Kidney (tissue), 14 donors: ENCODE measurements around the gene CDCP2. TPM values are rescaled to one million over a fixed set of nuclear protein-coding genes. Genes with fewer than 3 reads are reported as not detected.

Experiments used
- DNase-seq, 5 donors: peaks; one replicate each; pipeline ENCODE4 v3.0.0-alpha.2; 2013 to 2020
- FAIRE-seq: peaks from 2 replicates; lab custom pipeline; 2012; peaks lifted over from hg19 to GRCh38; lab: Jason Lieb, UNC
- H3K27ac ChIP-seq, 2 donors: one replicate each; pipeline ENCODE4 v1.7.0; 2013; ENCODE audit warnings: low read depth in 2 of 2, low read length in 2 of 2, inconsistent platforms in 1 of 2
- H3K27me3 ChIP-seq: one replicate; pipeline ENCODE4 v1.7.1; 2013; ENCODE audit warnings: low read length, inconsistent platforms; ENCODE audit not compliant: control insufficient read depth, insufficient read depth
- H3K36me3 ChIP-seq, 3 donors: one replicate each; pipeline versions ENCODE4 v1.7.0 to v1.7.1; 2013; ENCODE audit warnings: low read length in 3 of 3, control low read depth in 1 of 3, inconsistent platforms in 1 of 3; ENCODE audit not compliant: insufficient read depth in 3 of 3, control insufficient read depth in 2 of 3
- H3K4me1 ChIP-seq, 3 donors: one replicate each; pipeline versions ENCODE4 v1.7.0 to v1.7.1; 2013; ENCODE audit warnings: low read length in 3 of 3, inconsistent platforms in 1 of 3, low read depth in 1 of 3; ENCODE audit not compliant: control insufficient read depth in 2 of 3, insufficient read depth in 2 of 3
- H3K4me3 ChIP-seq, 3 donors: one replicate each; pipeline versions ENCODE4 v1.7.0 to v1.8.1; 2013; ENCODE audit warnings: low read length in 3 of 3, control low read depth in 1 of 3, inconsistent platforms in 1 of 3
- H3K9ac ChIP-seq, 3 donors: one replicate each; pipeline versions ENCODE4 v1.7.0 to v1.7.1; 2013; ENCODE audit warnings: low read length in 3 of 3, control low read depth in 1 of 3, inconsistent platforms in 1 of 3
- H3K9me3 ChIP-seq, 3 donors: one replicate each; pipeline versions ENCODE4 v1.7.0 to v1.7.1; 2013; ENCODE audit warnings: low read length in 3 of 3, control low read depth in 1 of 3, inconsistent platforms in 1 of 3; ENCODE audit not compliant: control insufficient read depth in 2 of 3, insufficient read depth in 1 of 3
- CTCF ChIP-seq: IDR thresholded peaks from 3 replicates; pipeline ENCODE4 v1.5.1; 2012; ENCODE audit warnings: mild to moderate bottlenecking, moderate library complexity, borderline replicate concordance; ENCODE audit not compliant: insufficient read depth; ENCODE audit errors: extremely low read depth
- intact Hi-C: fragments of 100-400 bp; cut with DNase I; formaldehyde crosslinking; loops from one replicate; pipeline ENCODE4 v1.11.1; 2022
- polyA plus RNA-seq: library from polyadenylated mRNA; stranded (reverse); fragments of 350-450 nt; fragmentation: Illumina TruSeq; extraction: RNeasy Lipid Tissue Mini Kit (QIAGEN cat#74804); gene quantifications from one replicate; pipeline ENCODE4 v1.2.3, GENCODE V29; 2014; ENCODE audit warnings: low read depth, low replicate concordance; ENCODE audit not compliant: insufficient read depth
- total RNA-seq: library from RNA; stranded (reverse); fragmentation: NEBNext Ultra II Directional; extraction: Animal tissue kit (Norgen Biotek cat#: 25700); gene quantifications from one replicate; pipeline ENCODE4 v1.2.1, GENCODE V29; 2021
- donor health status: control.
- donor health status: control.
- donor health status: control.
- donor health status: control.
- donor health status: control.
- donor health status: DM: yes; HTN: yes; CAD: no.
- donor health status: Normal renal cell carcinoma (clear cell type).

The CDCP2 gene
- total and polyA plus RNA-seq, 2 donors from 2014 or later, result 0.54 TPM; not detected in 1

GRCh38 chr1:54199151-54199764, 46.5 kb upstream of the CDCP2 start:
- DNase-seq (no peak), FAIRE-seq (no peak)
- Histone ChIP-seq H3K9ac (peak overlapping the region; percentile 1 to 70 (median 59)), H3K27me3 (no peaks in the 10 kb centered on the region), H3K36me3 (peaks cover 0 to 7% (median 0%) of the 10 kb centered on the region in 3 donors), H3K4me3 (peak overlapping the region; percentile 74 to 90 (median 86)), H3K27ac (peak overlapping the region in 1 of 2 donors; percentile 28), H3K9me3 (no peaks in the 10 kb centered on the region), H3K4me1 (peaks cover 7 to 18% (median 9%) of the 10 kb centered on the region in 3 donors)
- intact Hi-C loops, result no loop called here
- TF ChIP-seq CTCF, result no peak

- FAIRE-seq (no peak), DNase-seq (no peak)
- Histone ChIP-seq H3K4me3 (no peak overlapping the region), H3K27ac (no peak overlapping the region), H3K9ac (no peak overlapping the region), H3K9me3 (no peaks in the 10 kb centered on the region), H3K36me3 (peaks cover 0 to 7% (median 0%) of the 10 kb centered on the region in 3 donors), H3K27me3 (no peaks in the 10 kb centered on the region), H3K4me1 (no peaks in the 10 kb centered on the region)
- no peak for TF ChIP-seq CTCF
- intact Hi-C loops, result no loop called here
These were observed 40.7 kb upstream of the CDCP2 start for GRCh38 chr1:54193453-54193852.

- no peak overlapping the region for H3K9ac ChIP-seq
- no peaks in the 10 kb centered on the region for H3K4me1 ChIP-seq
- H3K9me3 ChIP-seq, result no peaks in the 10 kb centered on the region
- DNase-seq, result no peak
- intact Hi-C loops, result no loop called here
- TF ChIP-seq CTCF, result no peak
- H3K27me3 ChIP-seq, result no peaks in the 10 kb centered on the region
- H3K36me3 ChIP-seq, result peaks cover 0 to 7% (median 0%) of the 10 kb centered on the region in 3 donors
- no peak for FAIRE-seq
- H3K4me3 ChIP-seq, result no peak overlapping the region
- no peak overlapping the region for H3K27ac ChIP-seq
These were observed 38.7 kb upstream of the CDCP2 start for GRCh38 chr1:54191525-54191924.
